ENCODE measurements around the gene GAS2L3.
"Not testable (repeated sequence)": the region's sequence is repeated elsewhere in the genome, so short reads cannot be mapped to it uniquely, and the experiment has no call there.

The GAS2L3 gene

GRCh38 chr12:100601626-100602025, 28.1 kb downstream of the GAS2L3 start:
- Mint-ChIP-seq H3K9me3 (no peaks in the 10 kb centered on the region), H3K27ac (no peak overlapping the region), H3K36me3 (ENCODE audit: low read depth) (no peaks in the 10 kb centered on the region), H3K4me1 (ENCODE audit: low read depth) (no peaks in the 10 kb centered on the region), H3K27me3 (ENCODE audit: low read depth) (no peaks in the 10 kb centered on the region), H3K4me3 (no peak overlapping the region)
- DNase-seq (ENCODE audit: low spot score), result no peak

- not testable (repeated sequence) for DNase-seq (ENCODE audit: low spot score); H3K9me3 Mint-ChIP-seq; H3K4me1 Mint-ChIP-seq (ENCODE audit: low read depth); H3K27me3 Mint-ChIP-seq (ENCODE audit: low read depth); H3K27ac Mint-ChIP-seq; H3K36me3 Mint-ChIP-seq (ENCODE audit: low read depth); H3K4me3 Mint-ChIP-seq
These were observed 29.5 kb downstream of the GAS2L3 start for GRCh38 chr12:100602997-100603396.

- no peaks in the 10 kb centered on the region for H3K4me1 Mint-ChIP-seq (ENCODE audit: low read depth)
- H3K27ac Mint-ChIP-seq, result no peak overlapping the region
- no peaks in the 10 kb centered on the region for H3K27me3 Mint-ChIP-seq (ENCODE audit: low read depth)
- H3K4me3 Mint-ChIP-seq, result no peak overlapping the region
- no peaks in the 10 kb centered on the region for H3K9me3 Mint-ChIP-seq
- no peak for DNase-seq (ENCODE audit: low spot score)
- H3K36me3 Mint-ChIP-seq (ENCODE audit: low read depth), result no peaks in the 10 kb centered on the region
These were observed 35.3 kb downstream of the GAS2L3 start for GRCh38 chr12:100608776-100609175.

GRCh38 chr12:100610666-100611430, 37.4 kb downstream of the GAS2L3 start:
- Mint-ChIP-seq H3K36me3 (ENCODE audit: low read depth) (no peaks in the 10 kb centered on the region), H3K4me1 (ENCODE audit: low read depth) (no peaks in the 10 kb centered on the region), H3K4me3 (no peak overlapping the region), H3K9me3 (no peaks in the 10 kb centered on the region), H3K27ac (no peak overlapping the region), H3K27me3 (ENCODE audit: low read depth) (no peaks in the 10 kb centered on the region)
- DNase-seq (ENCODE audit: low spot score), result no peak

- Mint-ChIP-seq H3K27me3 (ENCODE audit: low read depth) (no peaks in the 10 kb centered on the region), H3K4me3 (no peak overlapping the region), H3K9me3 (no peaks in the 10 kb centered on the region), H3K36me3 (ENCODE audit: low read depth) (no peaks in the 10 kb centered on the region), H3K4me1 (ENCODE audit: low read depth) (no peaks in the 10 kb centered on the region), H3K27ac (no peak overlapping the region)
- no peak for DNase-seq (ENCODE audit: low spot score)
These were observed 39.1 kb downstream of the GAS2L3 start for GRCh38 chr12:100612606-100613005.

GRCh38 chr12:100624571-100624970, 51.1 kb downstream of the GAS2L3 start:
- no peak for DNase-seq (ENCODE audit: low spot score)
- Mint-ChIP-seq H3K36me3 (ENCODE audit: low read depth) (no peaks in the 10 kb centered on the region), H3K27me3 (ENCODE audit: low read depth) (peaks cover 2% of the 10 kb centered on the region), H3K9me3 (no peaks in the 10 kb centered on the region), H3K27ac (no peak overlapping the region), H3K4me3 (peak overlapping the region; percentile 9), H3K4me1 (ENCODE audit: low read depth) (peaks cover 11% of the 10 kb centered on the region)

GRCh38 chr12:100632445-100632892, 59.0 kb downstream of the GAS2L3 start:
- H3K36me3 Mint-ChIP-seq (ENCODE audit: low read depth), result no peaks in the 10 kb centered on the region
- no peak for DNase-seq (ENCODE audit: low spot score)
- no peaks in the 10 kb centered on the region for H3K4me1 Mint-ChIP-seq (ENCODE audit: low read depth)
- H3K4me3 Mint-ChIP-seq, result no peak overlapping the region
- no peaks in the 10 kb centered on the region for H3K9me3 Mint-ChIP-seq
- H3K27me3 Mint-ChIP-seq (ENCODE audit: low read depth), result no peaks in the 10 kb centered on the region
- H3K27ac Mint-ChIP-seq, result no peak overlapping the region

- not testable (repeated sequence) for H3K27ac Mint-ChIP-seq; H3K4me1 Mint-ChIP-seq (ENCODE audit: low read depth); H3K36me3 Mint-ChIP-seq (ENCODE audit: low read depth); H3K4me3 Mint-ChIP-seq; H3K9me3 Mint-ChIP-seq; DNase-seq (ENCODE audit: low spot score); H3K27me3 Mint-ChIP-seq (ENCODE audit: low read depth)
These were observed 59.8 kb downstream of the GAS2L3 start for GRCh38 chr12:100633082-100633785.

- Mint-ChIP-seq H3K9me3 (no peaks in the 10 kb centered on the region), H3K4me1 (ENCODE audit: low read depth) (no peaks in the 10 kb centered on the region), H3K27ac (no peak overlapping the region), H3K36me3 (ENCODE audit: low read depth) (no peaks in the 10 kb centered on the region), H3K27me3 (ENCODE audit: low read depth) (no peaks in the 10 kb centered on the region), H3K4me3 (no peak overlapping the region)
- DNase-seq (ENCODE audit: low spot score), result no peak
These were observed 69.8 kb downstream of the GAS2L3 start for GRCh38 chr12:100643246-100643645.

GRCh38 chr12:100646896-100647295, 73.4 kb downstream of the GAS2L3 start:
- H3K4me3 Mint-ChIP-seq, result no peak overlapping the region
- DNase-seq (ENCODE audit: low spot score), result no peak
- H3K9me3 Mint-ChIP-seq, result no peaks in the 10 kb centered on the region
- no peaks in the 10 kb centered on the region for H3K27me3 Mint-ChIP-seq (ENCODE audit: low read depth)
- no peaks in the 10 kb centered on the region for H3K4me1 Mint-ChIP-seq (ENCODE audit: low read depth)
- no peak overlapping the region for H3K27ac Mint-ChIP-seq
- H3K36me3 Mint-ChIP-seq (ENCODE audit: low read depth), result no peaks in the 10 kb centered on the region

- no peak overlapping the region for H3K27ac Mint-ChIP-seq
- no peaks in the 10 kb centered on the region for H3K4me1 Mint-ChIP-seq (ENCODE audit: low read depth)
- no peaks in the 10 kb centered on the region for H3K27me3 Mint-ChIP-seq (ENCODE audit: low read depth)
- H3K4me3 Mint-ChIP-seq, result no peak overlapping the region
- DNase-seq (ENCODE audit: low spot score), result no peak
- H3K9me3 Mint-ChIP-seq, result no peaks in the 10 kb centered on the region
- H3K36me3 Mint-ChIP-seq (ENCODE audit: low read depth), result no peaks in the 10 kb centered on the region
These were observed 77.6 kb downstream of the GAS2L3 start for GRCh38 chr12:100651108-100651507.

GRCh38 chr12:100651694-100652093, 78.2 kb downstream of the GAS2L3 start:
- Mint-ChIP-seq H3K27me3 (ENCODE audit: low read depth) (no peaks in the 10 kb centered on the region), H3K36me3 (ENCODE audit: low read depth) (no peaks in the 10 kb centered on the region), H3K9me3 (no peaks in the 10 kb centered on the region), H3K4me1 (ENCODE audit: low read depth) (no peaks in the 10 kb centered on the region), H3K27ac (no peak overlapping the region), H3K4me3 (no peak overlapping the region)
- no peak for DNase-seq (ENCODE audit: low spot score)

- Mint-ChIP-seq H3K27ac (no peak overlapping the region), H3K27me3 (ENCODE audit: low read depth) (no peaks in the 10 kb centered on the region), H3K9me3 (no peaks in the 10 kb centered on the region), H3K36me3 (ENCODE audit: low read depth) (no peaks in the 10 kb centered on the region), H3K4me1 (ENCODE audit: low read depth) (no peaks in the 10 kb centered on the region), H3K4me3 (no peak overlapping the region)
- no peak for DNase-seq (ENCODE audit: low spot score)
These were observed 79.0 kb downstream of the GAS2L3 start for GRCh38 chr12:100652488-100652887.

- Mint-ChIP-seq H3K36me3 (ENCODE audit: low read depth) (no peaks in the 10 kb centered on the region), H3K4me1 (ENCODE audit: low read depth) (no peaks in the 10 kb centered on the region), H3K4me3 (no peak overlapping the region), H3K27ac (no peak overlapping the region), H3K27me3 (ENCODE audit: low read depth) (peaks cover 2% of the 10 kb centered on the region), H3K9me3 (no peaks in the 10 kb centered on the region)
- DNase-seq (ENCODE audit: low spot score), result no peak
These were observed 82.7 kb downstream of the GAS2L3 start for GRCh38 chr12:100656141-100656540.
